Kidney epithelial cell (primary cell): Measurements from ENCODE around the gene FBN1. TPM values are rescaled to one million over a fixed set of nuclear protein-coding genes. Genes with fewer than 3 reads are reported as not detected.

Source experiments
- DNase-seq: peaks from one replicate; pipeline ENCODE4 v3.0.0-alpha.2; 2010; ENCODE audit warnings: low read depth
- H3K27me3 ChIP-seq: 2 replicates; pipeline ENCODE4 v1.6.0; 2011; ENCODE audit warnings: low read length; ENCODE audit not compliant: control insufficient read depth, insufficient read depth
- H3K36me3 ChIP-seq: 2 replicates; pipeline ENCODE4 v1.5.1; 2011; ENCODE audit warnings: low read length; ENCODE audit not compliant: control insufficient read depth, insufficient read depth
- H3K4me3 ChIP-seq: 2 replicates; pipeline ENCODE4 v1.5.1; 2011; ENCODE audit warnings: low read depth, mild to moderate bottlenecking, control low read depth, low read length
- CTCF ChIP-seq: IDR thresholded peaks from 2 replicates; pipeline ENCODE4 v1.5.1; 2011; ENCODE audit warnings: mild to moderate bottlenecking, moderate library complexity, low read length, control low read depth, inconsistent platforms; ENCODE audit not compliant: insufficient read depth, poor library complexity, severe bottlenecking
- total RNA-seq: library from RNA; depleted of rRNA; stranded (reverse); fragments of >200 nt; gene quantifications from 2 replicates; pipeline ENCODE4 v1.2.3, GENCODE V29; 2015

The FBN1 gene
- total RNA-seq, 1 donor from 2014 or later = 35.9 TPM

DNA sequence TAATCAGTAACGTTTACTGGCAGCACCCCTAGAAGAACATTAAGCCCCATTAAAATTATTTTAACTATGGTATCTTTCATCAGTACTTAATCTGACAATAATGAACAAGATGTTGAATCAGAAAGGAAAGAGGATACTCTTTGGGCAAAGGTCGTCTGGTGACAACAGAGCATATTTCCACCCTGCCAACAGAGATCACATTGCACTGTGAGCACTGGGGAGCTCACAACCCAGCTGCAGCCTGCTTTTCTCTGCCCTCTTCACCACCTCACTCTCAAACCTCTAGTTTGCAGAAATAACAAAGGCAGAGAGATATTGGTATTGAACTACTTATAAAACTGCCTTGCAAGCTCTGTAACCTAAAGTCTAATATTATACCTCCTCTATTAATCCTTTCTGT lies 130.0 kb downstream of the FBN1 start:
- TF ChIP-seq CTCF = no peak
- H3K4me3 ChIP-seq = no peak overlapping the region
- H3K36me3 ChIP-seq = peaks cover 1% of the 10 kb centered on the region
- no peak for DNase-seq
- no peaks in the 10 kb centered on the region for H3K27me3 ChIP-seq

- DNase-seq = no peak
- Histone ChIP-seq H3K27me3 (no peaks in the 10 kb centered on the region), H3K4me3 (no peak overlapping the region), H3K36me3 (peaks cover 1% of the 10 kb centered on the region)
- TF ChIP-seq CTCF = no peak
Observed at GRCh38 chr15:48514103-48514816, 131.2 kb downstream of the FBN1 start.

DNA sequence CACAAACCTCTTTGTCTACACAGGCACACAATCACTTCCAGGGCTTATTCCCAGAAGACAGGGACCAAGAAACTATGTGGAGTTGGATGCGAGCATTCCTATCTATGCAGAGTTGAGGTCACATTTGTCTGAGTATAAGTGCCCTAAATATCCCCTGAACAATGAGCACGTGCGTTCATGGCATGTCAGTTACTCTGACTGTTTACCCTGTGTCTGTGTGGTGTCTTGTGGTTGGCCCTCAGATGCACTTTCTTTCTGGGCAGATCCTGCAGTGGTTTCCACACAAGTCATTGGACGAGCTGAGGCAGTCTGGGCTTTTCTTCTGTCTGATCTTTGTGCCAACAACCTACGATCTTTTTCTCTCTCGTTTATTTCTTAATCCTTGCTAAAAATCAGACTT lies 134.5 kb downstream of the FBN1 start:
- Histone ChIP-seq H3K36me3 (peaks cover 1% of the 10 kb centered on the region), H3K27me3 (no peaks in the 10 kb centered on the region), H3K4me3 (no peak overlapping the region)
- no peak for DNase-seq
- TF ChIP-seq CTCF = no peak

DNA sequence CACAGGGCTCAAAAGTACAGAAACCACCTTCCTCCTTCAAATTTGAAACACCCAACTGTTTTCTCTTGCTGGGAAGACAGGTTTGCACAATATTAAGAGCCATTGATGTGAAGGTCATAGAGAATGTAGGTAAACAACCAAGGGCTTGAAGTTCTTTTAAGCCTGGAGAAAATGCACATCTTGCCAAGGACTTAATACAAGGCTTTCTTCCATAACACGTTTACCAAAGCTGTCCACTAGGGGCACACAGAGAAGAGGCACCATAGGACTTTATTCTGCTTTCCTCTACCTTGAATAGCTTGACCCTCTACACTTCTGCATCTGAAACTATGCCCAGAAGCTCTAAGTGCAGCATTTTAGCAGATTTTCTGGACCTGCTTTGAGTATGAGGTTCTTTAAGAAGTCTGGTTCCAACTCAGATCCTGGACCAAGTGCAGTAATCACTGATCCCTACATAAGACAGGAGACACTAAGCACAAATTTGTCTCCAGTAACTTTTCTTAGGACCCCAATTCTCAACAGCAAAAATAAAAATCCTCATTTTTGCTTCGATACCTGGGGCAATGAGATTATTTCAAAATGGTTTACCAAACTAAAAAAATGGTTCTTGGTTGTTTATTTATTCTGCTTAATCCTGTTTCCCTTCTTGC lies 138.0 kb downstream of the FBN1 start:
- Histone ChIP-seq H3K27me3 (no peaks in the 10 kb centered on the region), H3K4me3 (no peak overlapping the region), H3K36me3 (peaks cover 1% of the 10 kb centered on the region)
- TF ChIP-seq CTCF = peak; percentile 69
- peak; percentile 16 for DNase-seq

DNA sequence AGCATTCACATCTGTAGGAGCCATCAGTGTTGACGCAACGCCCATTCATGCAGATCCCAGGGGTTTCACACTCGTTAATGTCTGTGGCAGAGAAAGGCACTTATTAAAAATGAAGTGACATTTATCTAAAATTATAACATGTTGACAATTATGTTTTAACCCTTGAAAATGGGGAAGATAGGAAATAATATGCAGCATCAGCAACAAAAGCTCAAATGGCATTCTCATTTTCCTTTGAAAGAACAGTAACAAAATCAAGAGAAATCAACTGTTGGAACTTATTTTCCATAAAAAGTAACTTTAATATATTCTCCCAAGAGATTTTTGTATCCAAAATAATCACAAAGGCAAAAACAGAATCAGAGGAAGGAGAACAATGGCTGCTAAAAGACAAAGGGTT lies 140.4 kb downstream of the FBN1 start:
- DNase-seq = no peak
- Histone ChIP-seq H3K36me3 (no peaks in the 10 kb centered on the region), H3K4me3 (no peak overlapping the region), H3K27me3 (no peaks in the 10 kb centered on the region)
- no peak for TF ChIP-seq CTCF
